Erythroblast (primary cell): ENCODE results near the gene OR2AE1.

ENCODE experiments used
- GATA1 ChIP-seq: IDR thresholded peaks from 2 replicates; pipeline ENCODE4 v1.6.1; 2011; ENCODE audit warnings: low read depth, mild to moderate bottlenecking, control low read depth, low read length, moderate library complexity
- POLR2A ChIP-seq: IDR thresholded peaks from 2 replicates; pipeline ENCODE4 v1.6.1; 2011; ENCODE audit warnings: mild to moderate bottlenecking, low read length

- TF ChIP-seq POLR2A (no peak), GATA1 (no peak)
Measured at GRCh38 chr7:99843808-99844207, 33.0 kb downstream of the OR2AE1 start.
